Measurements from ENCODE around the gene NRXN3. TPM values are rescaled to one million over a fixed set of nuclear protein-coding genes. Genes with fewer than 3 reads are reported as not detected.

The NRXN3 gene
- polyA plus RNA-seq, 1 donor from 2014 or later, result 110 TPM

DNA sequence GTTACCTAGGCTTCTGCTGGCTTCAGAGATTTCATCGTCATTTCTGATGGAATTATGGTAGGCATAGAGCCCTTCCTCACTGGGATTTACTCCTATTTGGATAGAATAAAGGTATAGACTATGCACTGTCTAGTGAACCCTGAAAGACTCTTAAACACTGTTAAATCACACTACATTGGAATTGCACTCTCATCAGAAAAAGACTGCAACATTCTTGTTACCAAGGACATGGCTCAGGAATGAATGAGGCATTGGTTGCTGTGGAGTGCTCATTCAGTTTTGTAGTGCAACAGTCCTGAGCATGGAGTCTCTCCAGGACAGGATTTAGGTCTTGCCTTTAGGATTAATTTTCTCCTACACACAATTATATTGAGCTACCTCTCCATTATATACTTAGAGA is 483.0 kb downstream of the NRXN3 start:
- Histone ChIP-seq H3K27me3 (ENCODE audit: insufficient read depth, low read depth, low read length) (no peaks in the 10 kb centered on the region), H3K9me3 (ENCODE audit: low read length) (no peaks in the 10 kb centered on the region), H3K36me3 (ENCODE audit: insufficient read depth, low read length) (no peaks in the 10 kb centered on the region), H3K27ac (ENCODE audit: low read length) (no peak overlapping the region), H3K9ac (ENCODE audit: low read length) (no peak overlapping the region), H4K20me1 (ENCODE audit: insufficient read depth) (no peaks in the 10 kb centered on the region), H3F3A (ENCODE audit: insufficient read depth, low read length, poor library complexity, severe bottlenecking) (no peaks in the 10 kb centered on the region), H3K79me2 (replicated peaks; ENCODE audit: insufficient read depth, low read length) (no peaks in the 10 kb centered on the region), H3K9me2 (ENCODE audit: insufficient read depth, low read length) (no peaks in the 10 kb centered on the region), H3K4me3 (ENCODE audit: low read length) (no peak overlapping the region), H2AFZ (ENCODE audit: low read depth, low read length) (no peak overlapping the region), H3K4me2 (ENCODE audit: low read length) (no peak overlapping the region)
- TF ChIP-seq, protein P1, sequence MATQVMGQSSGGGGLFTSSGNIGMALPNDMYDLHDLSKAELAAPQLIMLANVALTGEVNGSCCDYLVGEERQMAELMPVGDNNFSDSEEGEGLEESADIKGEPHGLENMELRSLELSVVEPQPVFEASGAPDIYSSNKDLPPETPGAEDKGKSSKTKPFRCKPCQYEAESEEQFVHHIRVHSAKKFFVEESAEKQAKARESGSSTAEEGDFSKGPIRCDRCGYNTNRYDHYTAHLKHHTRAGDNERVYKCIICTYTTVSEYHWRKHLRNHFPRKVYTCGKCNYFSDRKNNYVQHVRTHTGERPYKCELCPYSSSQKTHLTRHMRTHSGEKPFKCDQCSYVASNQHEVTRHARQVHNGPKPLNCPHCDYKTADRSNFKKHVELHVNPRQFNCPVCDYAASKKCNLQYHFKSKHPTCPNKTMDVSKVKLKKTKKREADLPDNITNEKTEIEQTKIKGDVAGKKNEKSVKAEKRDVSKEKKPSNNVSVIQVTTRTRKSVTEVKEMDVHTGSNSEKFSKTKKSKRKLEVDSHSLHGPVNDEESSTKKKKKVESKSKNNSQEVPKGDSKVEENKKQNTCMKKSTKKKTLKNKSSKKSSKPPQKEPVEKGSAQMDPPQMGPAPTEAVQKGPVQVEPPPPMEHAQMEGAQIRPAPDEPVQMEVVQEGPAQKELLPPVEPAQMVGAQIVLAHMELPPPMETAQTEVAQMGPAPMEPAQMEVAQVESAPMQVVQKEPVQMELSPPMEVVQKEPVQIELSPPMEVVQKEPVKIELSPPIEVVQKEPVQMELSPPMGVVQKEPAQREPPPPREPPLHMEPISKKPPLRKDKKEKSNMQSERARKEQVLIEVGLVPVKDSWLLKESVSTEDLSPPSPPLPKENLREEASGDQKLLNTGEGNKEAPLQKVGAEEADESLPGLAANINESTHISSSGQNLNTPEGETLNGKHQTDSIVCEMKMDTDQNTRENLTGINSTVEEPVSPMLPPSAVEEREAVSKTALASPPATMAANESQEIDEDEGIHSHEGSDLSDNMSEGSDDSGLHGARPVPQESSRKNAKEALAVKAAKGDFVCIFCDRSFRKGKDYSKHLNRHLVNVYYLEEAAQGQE (IDR thresholded peaks at IDR 0.05; ENCODE audit: borderline replicate concordance), result no peak
- TF ChIP-seq MXI1 (conservative IDR thresholded peaks at IDR 0.05; ENCODE audit: poor library complexity, severe bottlenecking) (no peak), RAD21 (conservative IDR thresholded peaks at IDR 0.05) (no peak), POLR2AphosphoS5 (IDR thresholded peaks at IDR 0.05) (no peak), TAF1 (IDR thresholded peaks at IDR 0.05; ENCODE audit: low read depth) (no peak), SMC3 (conservative IDR thresholded peaks at IDR 0.05; ENCODE audit: poor library complexity) (no peak), CTCF (IDR thresholded peaks at IDR 0.05; ENCODE audit: poor library complexity, severe bottlenecking) (no peak), EZH2 (IDR thresholded peaks at IDR 0.05; ENCODE audit: borderline replicate concordance, insufficient read depth, low read length, poor library complexity, severe bottlenecking) (no peak)

- no peaks in the 10 kb centered on the region for H3K79me2 ChIP-seq (replicated peaks; ENCODE audit: insufficient read depth, low read length)
- no peak overlapping the region for H3K4me3 ChIP-seq (ENCODE audit: low read length)
- no peak for TF ChIP-seq EP300 (conservative IDR thresholded peaks at IDR 0.05; ENCODE audit: poor library complexity, severe bottlenecking)
- no peak for TF ChIP-seq EZH2 (IDR thresholded peaks at IDR 0.05; ENCODE audit: borderline replicate concordance, insufficient read depth, low read length, poor library complexity, severe bottlenecking)
- no peak for TF ChIP-seq MXI1 (conservative IDR thresholded peaks at IDR 0.05; ENCODE audit: poor library complexity, severe bottlenecking)
- TF ChIP-seq RAD21 (conservative IDR thresholded peaks at IDR 0.05), result no peak
- no peak for TF ChIP-seq POLR2AphosphoS5 (IDR thresholded peaks at IDR 0.05)
- TF ChIP-seq SMC3 (conservative IDR thresholded peaks at IDR 0.05; ENCODE audit: poor library complexity), result no peak
- TF ChIP-seq TAF1 (IDR thresholded peaks at IDR 0.05; ENCODE audit: low read depth), result no peak
- TF ChIP-seq, protein P1 (IDR thresholded peaks at IDR 0.05; ENCODE audit: borderline replicate concordance), result no peak
- TF ChIP-seq CTCF (IDR thresholded peaks at IDR 0.05; ENCODE audit: poor library complexity, severe bottlenecking), result no peak
- H4K20me1 ChIP-seq (ENCODE audit: insufficient read depth), result no peaks in the 10 kb centered on the region
- H3K27me3 ChIP-seq (ENCODE audit: insufficient read depth, low read depth, low read length), result no peaks in the 10 kb centered on the region
- H3K9ac ChIP-seq (ENCODE audit: low read length), result no peak overlapping the region
- no peaks in the 10 kb centered on the region for H3F3A ChIP-seq (ENCODE audit: insufficient read depth, low read length, poor library complexity, severe bottlenecking)
- no peak overlapping the region for H2AFZ ChIP-seq (ENCODE audit: low read depth, low read length)
- H3K36me3 ChIP-seq (ENCODE audit: insufficient read depth, low read length), result no peaks in the 10 kb centered on the region
- no peak overlapping the region for H3K4me2 ChIP-seq (ENCODE audit: low read length)
- no peaks in the 10 kb centered on the region for H3K9me2 ChIP-seq (ENCODE audit: insufficient read depth, low read length)
- H3K27ac ChIP-seq (ENCODE audit: low read length), result no peak overlapping the region
- no peaks in the 10 kb centered on the region for H3K9me3 ChIP-seq (ENCODE audit: low read length)
Observed at GRCh38 chr14:78657451-78657850, 487.3 kb downstream of the NRXN3 start.
